Measurements from ENCODE around the gene CTBP2.
"Not testable (repeated sequence)": the region's sequence is repeated elsewhere in the genome, so short reads cannot be mapped to it uniquely, and the experiment has no call there.

Gene CTBP2

GRCh38 chr10:125158601-125159485, 1.5 kb downstream of the CTBP2 start:
- DNase-seq (ENCODE audit: low spot score): peak; percentile 14

DNA sequence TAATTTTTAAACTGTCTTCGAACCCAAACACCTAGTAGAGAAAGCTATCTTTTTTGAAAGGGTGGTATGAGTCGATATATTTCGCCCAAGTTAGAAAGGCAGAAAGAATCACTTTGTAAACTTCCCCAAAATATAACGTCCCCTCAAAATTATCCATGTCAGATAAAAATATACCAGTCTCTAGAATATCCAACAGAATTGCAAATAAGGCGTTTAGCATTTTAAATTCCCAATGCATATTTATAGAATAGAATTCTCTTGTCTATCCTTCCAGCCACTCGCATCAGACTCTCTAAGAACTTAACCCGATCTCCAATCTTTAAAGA, 2.1 kb downstream of the CTBP2 start:
- DNase-seq (ENCODE audit: low spot score): no peak

DNA sequence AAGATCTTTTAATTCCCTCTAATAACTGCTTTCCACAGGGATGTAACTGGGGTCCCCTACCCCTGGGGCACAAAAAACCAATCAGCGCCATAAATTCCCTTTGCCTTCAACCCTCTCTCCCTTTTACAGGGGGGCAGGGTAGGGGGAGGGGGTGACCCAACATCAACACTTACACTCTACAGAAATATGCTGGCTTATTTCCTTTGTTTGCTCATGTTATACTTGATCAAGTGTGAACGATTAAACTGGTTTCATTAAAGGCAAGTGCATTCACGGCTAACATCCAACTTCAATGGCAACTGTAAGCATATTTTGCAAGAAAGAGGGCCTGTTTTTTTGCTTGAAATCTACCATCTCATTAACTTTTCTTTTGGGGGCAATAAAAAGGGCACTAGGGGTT, 2.9 kb downstream of the CTBP2 start:
- DNase-seq (ENCODE audit: low spot score): no peak

GRCh38 chr10:125156739-125157480, 3.5 kb downstream of the CTBP2 start:
- no peak for DNase-seq (ENCODE audit: low spot score)

DNA sequence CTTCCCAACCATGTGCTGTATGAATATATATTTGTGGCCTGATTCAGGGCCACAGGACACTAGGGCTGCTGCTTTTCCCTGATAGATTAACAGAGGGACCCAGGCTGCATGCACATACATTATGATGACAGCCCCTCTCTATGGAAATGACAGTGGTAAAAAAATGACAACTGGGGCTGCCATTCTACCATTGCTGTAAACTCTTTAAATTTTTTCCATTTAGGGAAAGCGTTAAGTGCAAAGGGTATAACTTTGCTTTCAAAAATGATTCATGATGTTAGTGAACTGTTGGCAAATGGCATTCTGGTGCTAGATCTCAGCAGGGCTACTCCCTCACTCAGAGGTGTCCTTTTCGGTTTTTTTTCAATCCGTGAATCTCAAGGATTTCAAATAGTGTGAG, 4.2 kb downstream of the CTBP2 start:
- DNase-seq (ENCODE audit: low spot score): no peak

- no peak for DNase-seq (ENCODE audit: low spot score)
Observed at GRCh38 chr10:125155101-125155500, 5.3 kb downstream of the CTBP2 start.

DNA sequence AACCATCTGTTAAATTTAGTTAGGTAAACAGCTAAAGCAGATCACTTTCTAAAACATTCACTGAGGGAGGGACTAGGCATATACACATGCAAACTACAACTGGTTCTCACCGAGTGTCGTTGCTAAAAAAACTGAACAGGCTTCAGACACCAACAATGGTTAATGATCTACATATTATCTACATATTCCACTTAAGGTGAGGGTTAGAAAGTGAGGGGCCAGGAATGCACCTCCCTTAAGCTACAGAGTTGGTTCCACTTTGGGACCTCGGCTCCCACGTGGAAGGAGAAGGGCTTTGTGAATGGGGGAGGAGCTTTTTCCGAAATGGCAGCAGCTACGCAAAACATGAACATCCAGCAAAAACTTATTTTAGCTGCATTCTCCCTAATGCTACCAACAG, 5.8 kb downstream of the CTBP2 start:
- no peak for DNase-seq (ENCODE audit: low spot score)

DNA sequence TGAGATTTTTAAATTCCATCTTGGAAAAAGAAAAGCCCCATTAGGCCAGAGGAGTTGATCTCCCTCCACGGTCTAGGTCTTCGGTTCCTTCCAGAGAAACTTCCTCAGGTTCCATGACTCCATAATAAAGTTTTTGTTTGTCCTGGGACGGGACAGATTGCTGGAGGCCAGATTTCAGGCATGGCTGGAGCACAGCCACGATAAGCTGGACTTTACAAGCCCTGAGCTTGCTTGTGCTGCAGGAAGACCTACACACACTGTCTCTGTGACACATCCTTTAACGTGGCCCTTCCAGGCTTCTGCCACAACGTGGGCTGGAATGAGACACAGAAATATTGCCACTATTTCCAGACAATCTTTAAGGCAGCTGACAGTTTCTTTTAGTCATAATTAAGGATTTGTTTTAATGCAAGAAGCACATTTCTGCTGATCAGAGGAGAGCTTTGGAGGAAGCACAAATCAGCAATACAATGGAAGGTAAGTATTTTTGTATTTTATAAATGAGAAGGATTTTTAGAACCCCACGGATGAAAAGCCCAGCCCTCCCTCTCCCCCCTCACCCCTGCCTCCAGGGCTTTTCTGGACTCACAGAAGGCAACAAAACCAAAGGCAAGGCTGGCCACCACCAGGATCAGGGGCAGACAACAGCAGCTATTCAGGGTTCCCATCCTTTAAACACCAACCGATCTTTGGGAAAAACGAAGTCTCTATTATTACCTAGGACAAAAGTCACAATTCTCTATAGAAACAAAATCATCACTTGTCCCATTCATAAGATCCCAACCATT, 6.5 kb downstream of the CTBP2 start:
- no peak for DNase-seq (ENCODE audit: low spot score)

- no peak for DNase-seq (ENCODE audit: low spot score)
Observed at GRCh38 chr10:125152450-125153368, 7.7 kb downstream of the CTBP2 start.

DNA sequence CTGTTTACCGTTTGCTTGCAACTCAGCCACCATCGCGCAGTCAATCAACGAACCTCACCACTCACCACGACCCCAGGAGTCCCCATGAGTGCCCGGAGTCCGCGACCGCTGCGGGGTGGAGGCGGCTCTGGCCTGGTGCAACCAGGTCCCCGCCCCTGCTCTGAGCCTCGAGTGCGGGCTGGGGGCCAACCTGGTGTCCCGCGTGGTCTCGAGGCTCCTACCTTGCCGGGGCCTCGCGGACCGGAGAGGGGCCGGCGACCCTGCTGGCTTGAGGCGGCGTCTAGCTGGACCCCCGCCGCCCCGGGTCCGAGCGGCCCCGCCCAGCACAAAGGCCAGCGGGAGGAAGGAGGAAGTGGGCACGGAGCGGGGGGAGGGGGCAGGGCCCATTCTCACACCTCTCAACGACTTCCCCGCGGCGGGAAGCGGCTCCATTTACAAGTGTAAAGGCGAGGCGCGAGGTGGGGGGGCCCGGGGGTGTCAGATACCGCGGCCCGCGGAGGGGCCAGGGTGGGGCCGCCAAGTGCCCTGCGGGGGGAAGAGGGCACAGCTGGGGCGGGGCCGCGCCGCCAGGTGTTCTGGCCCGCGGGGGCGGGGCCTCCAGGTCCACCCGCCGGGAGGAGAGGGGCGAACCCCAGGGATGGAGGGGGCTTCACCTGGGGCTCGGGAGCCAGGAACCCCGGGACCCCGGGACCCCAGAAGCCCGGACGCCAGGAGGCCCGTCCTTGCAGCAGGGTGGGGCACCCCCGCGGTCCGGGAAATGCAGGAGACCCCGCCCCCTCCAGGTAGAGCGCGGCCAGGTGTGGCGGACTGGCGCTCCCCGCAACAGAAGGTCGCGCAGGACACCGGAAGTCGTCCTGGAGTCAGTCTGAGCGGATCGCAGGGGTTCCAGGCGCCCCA, 8.6 kb downstream of the CTBP2 start:
- DNase-seq (ENCODE audit: low spot score): no peak

DNA sequence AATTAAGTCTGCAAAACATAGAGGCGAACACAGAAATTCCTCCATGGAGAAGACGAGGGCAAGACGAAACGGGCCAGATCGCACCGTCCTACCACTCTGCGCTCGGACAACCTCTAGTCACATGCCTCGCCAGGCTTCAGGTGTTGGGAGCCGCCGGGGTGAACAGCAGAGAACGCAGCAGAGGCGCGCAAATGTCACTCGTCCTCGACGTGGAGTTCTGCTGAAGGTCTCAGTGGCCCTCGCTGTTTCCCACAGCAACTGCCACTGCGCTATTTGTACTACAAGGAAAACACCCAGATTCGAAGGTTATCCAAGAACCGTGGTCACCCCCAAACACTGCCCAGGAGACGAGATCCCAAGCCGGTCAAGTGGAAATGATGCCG, 9.2 kb downstream of the CTBP2 start:
- no peak for DNase-seq (ENCODE audit: low spot score)

DNA sequence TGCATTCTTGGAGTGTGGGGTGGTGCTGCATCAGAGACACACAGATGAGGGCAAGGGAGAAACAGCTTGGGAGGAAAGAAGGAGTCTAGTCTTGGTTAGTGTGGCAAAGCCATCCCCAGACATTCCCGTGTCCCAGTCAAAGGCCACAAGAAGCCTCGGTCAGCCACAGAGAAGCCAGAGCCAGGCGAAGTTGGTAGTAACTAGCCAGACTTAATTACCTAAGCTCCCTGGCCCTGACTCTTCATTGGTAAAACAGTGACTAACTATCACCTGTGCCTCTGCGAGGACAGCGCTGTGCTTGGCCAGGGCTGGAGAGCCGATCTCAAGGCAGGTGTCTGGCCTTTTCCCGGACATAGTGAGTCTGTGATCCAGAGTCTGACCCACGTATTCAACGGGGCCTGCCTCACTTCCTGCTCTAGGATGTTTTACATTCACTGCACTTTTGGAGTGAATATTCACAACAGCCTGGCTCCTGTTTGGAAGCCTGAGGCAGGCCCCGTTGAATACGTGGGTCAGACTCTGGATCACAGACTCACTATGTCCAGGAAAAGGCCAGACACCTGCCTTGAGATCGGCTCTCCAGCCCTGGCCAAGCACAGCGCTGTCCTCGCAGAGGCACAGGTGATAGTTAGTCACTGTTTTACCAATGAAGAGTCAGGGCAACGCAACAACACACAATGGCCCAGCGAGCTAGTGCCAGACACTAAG, 9.8 kb downstream of the CTBP2 start:
- not testable (repeated sequence) for DNase-seq (ENCODE audit: low spot score)

DNA sequence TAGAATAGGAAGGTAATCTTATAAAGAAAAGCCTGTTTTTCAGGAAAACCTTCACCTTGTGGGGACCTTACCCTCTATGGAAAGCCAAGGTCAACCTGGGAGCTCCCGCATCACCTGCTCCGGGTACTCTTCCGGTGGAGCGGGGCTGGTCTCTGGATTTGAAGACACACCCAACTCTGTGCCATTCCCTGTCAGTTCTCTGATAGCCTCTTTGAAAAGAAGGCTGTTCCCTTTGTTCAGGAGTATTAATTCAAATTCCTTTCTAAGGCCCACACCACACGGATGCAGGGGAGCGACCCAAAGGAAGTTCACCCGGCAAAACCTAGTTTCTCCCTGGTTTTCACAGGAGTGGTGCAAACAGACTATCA, 10.7 kb downstream of the CTBP2 start:
- DNase-seq (ENCODE audit: low spot score): no peak

DNA sequence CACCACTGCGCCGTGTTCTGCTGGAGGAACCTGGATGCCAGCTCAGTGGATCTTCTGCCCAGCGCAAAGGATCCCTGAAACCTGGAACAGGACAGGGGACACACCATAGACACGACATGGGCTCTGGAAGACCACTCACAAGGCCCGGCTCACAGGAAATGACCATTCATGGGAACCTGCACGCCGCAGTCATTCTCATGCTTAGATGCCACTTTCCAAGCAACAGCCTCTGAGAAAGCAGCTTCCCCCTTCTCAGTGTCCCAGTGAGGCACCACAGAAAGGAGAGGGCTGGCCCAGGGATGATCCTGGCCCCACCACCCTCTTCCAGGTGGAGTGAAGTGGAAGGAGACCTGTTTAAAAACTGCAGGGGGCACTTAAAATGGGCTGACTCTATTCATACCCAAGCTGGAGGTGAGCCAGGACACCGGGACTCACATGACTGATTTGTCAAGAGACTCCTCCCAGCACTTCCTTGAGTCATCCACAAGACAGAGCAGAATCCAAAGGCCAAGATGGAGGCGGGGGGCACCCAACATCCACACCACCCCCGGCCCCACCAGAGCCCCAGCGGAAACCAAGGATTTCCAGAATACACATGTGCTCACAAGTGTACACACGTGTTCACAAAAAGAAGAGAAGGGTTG, 11.2 kb downstream of the CTBP2 start:
- peak; percentile 41 for DNase-seq (ENCODE audit: low spot score)

DNA sequence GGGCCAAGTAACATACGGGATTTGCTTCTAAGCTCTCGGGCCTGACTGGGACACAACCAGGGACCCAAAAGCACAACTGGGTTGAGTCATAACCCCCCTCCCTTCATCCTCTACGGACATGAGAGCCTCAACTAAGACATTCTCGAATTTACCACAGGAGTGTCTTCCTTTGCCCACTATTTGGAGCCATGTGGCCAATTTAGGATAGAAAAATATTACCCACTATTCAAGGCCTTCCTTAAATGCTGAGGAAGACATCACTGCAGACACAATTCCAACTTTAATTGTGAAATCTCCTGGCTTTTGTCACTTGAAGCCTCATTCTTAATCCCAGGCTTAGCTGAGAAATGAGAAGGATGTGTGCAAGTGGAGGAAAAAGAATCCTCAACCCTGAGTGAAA, 11.8 kb downstream of the CTBP2 start:
- DNase-seq (ENCODE audit: low spot score): no peak

- peak; percentile 61 for DNase-seq (ENCODE audit: low spot score)
Observed at GRCh38 chr10:125147971-125148439, 12.4 kb downstream of the CTBP2 start.

GRCh38 chr10:125146791-125147579, 13.4 kb downstream of the CTBP2 start:
- DNase-seq (ENCODE audit: low spot score): peak; percentile 85

DNA sequence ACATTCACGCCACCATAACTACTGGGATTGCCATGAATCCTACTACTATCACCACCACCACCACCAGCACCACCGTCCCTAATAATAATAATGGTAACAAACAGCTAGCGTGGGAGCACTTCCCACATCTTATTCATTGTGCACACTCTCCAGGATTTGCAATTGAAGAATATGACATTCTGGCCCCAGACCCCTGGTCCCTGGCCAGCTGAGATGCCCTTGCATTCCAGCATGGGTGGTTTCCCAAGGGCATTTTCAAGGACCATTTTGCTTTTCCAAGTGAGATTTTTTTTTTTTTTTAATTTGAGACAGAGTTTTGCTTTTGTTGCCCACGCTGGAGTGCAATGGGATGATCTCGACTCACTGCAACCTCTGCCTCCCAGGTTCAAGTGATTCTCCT, 14.7 kb downstream of the CTBP2 start:
- DNase-seq (ENCODE audit: low spot score): no peak
